ENCODE measurements around the gene POLR2C.
A peak's percentile ranks its signal among the peaks of the same experiment; 100 is the strongest.

The POLR2C gene

DNA sequence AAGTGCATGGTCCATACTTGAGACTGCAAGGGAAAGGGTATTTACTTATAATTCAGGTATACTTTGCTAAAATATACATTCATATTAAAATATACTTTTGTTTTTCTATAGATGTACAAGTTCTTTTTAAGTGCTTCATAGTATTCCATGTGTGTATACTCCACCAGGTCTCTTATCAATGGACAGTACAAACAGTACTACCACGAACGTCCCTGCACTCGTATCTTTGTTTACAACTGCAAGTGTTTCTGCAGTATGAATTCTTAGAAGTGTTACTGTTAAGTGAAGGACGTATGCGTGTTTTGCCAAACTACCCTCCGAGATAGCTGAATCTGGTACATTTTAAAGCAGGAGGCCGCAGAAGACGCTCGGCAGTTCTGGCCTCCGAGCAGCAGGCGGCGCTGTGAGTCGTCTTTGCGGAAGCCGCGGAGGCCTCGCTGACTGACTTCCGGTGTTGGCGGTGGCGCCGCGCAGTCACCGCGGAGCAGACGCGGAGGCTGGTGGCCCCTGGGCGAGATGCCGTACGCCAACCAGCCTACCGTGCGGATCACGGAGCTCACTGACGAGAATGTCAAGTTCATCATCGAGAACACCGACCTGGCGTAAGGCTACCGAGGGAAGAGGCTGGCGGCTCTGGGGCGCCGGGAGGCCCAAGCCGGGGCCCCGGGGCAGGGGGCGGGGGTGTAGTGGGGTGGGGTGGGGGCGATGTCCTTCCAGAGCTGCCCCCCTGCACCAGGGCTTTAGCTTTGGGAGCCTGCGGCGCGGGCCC is at the start of gene POLR2C:
TSS of gene POLR2C (plus strand) at position 471 of the 769 bp plus-strand sequence. CDS start at position 517, 46 bp downstream.
- peak; percentile 82 for TF ChIP-seq CTCF (conservative IDR thresholded peaks at IDR 0.05; ENCODE audit: low read length)
- peak within 1 kb of the TSS; percentile 92 for H3K4me3 ChIP-seq (ENCODE audit: low read length)
- DNase-seq (ENCODE audit: low read depth) = peak; percentile 86

GRCh38 chr16:57413301-57413730 is 49.2 kb upstream of the POLR2C start:
- H3K4me3 ChIP-seq (ENCODE audit: low read length) = no peak overlapping the region
- DNase-seq (ENCODE audit: low read depth) = no peak
- TF ChIP-seq CTCF (conservative IDR thresholded peaks at IDR 0.05; ENCODE audit: low read length) = no peak

- TF ChIP-seq CTCF (conservative IDR thresholded peaks at IDR 0.05; ENCODE audit: low read length) = no peak
- no peak overlapping the region for H3K4me3 ChIP-seq (ENCODE audit: low read length)
- DNase-seq (ENCODE audit: low read depth) = no peak
These were observed 48.7 kb upstream of the POLR2C start for GRCh38 chr16:57413733-57414132.

- H3K4me3 ChIP-seq (ENCODE audit: low read length) = no peak overlapping the region
- TF ChIP-seq CTCF (conservative IDR thresholded peaks at IDR 0.05; ENCODE audit: low read length) = no peak
- DNase-seq (ENCODE audit: low read depth) = no peak
These were observed 46.4 kb upstream of the POLR2C start for GRCh38 chr16:57416084-57416483.

DNA sequence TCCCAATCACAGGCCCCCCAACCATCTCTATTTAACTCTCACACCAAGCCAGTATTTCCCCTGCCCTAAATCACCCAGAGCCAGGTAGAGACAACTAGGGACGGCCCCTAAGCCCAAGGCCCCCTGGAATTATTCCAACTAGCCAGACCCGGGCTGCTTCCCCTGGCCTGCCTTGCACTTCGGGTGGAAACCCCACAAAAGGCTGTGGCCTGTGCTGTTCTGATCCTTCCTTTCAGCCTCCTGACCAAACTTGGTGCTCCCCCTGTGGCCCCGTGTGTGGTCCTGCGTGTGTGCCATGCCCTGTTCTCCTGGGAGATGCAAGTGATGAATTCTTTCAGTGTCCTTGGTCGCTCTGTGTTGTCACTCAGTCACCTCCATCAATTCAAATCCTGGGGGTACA is 43.0 kb upstream of the POLR2C start:
- no peak overlapping the region for H3K4me3 ChIP-seq (ENCODE audit: low read length)
- no peak for DNase-seq (ENCODE audit: low read depth)
- TF ChIP-seq CTCF (conservative IDR thresholded peaks at IDR 0.05; ENCODE audit: low read length) = no peak

DNA sequence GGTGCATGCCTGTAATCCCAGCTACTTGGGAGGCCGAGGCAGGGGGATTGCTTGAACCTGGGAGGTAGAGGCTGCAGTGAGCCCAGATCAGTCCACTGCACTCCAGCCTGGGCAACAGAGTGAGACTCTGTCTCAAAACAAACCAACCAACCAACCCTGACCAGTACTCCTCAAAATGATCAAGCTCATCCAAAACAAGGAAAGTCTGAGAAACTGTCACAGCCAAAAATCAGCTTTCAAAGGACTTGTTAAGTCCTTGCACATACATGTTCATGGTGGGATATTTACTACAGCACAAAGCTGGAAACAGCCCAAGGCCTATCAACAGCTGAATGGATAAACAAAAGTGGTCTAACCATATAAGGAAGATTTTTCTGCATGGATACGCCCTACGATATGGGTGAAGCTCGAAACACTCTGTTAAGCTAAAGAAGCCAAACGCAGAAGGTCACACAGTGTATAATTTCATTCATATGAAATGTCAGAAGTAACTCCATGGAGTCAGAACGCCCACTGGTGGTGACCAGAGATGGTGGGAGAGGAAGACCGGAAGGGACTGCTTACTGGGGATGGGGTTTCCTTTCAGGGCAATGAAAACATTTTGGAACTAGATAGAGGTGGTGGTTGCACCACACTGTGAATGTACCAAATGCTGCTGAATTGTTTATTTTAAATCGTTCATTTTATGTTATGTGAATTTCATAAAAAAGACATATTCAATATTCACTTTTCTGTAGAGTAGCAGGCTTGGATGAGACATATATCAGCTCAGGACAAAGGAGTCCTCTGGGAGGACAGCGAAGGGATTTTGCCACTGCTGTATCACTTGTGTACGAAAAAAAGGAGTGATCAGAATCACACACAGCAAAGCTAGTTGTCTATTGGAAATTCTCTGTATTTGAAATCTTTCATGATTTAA is 40.2 kb upstream of the POLR2C start:
- DNase-seq (ENCODE audit: low read depth) = peak; percentile 53
- TF ChIP-seq CTCF (conservative IDR thresholded peaks at IDR 0.05; ENCODE audit: low read length) = peak; percentile 85

More for the DNA sequence above, 40.2 kb upstream of the POLR2C start:
- no peak overlapping the region for H3K4me3 ChIP-seq (ENCODE audit: low read length)
